Measurements from ENCODE around the gene CERS1.

Gene CERS1

DNA sequence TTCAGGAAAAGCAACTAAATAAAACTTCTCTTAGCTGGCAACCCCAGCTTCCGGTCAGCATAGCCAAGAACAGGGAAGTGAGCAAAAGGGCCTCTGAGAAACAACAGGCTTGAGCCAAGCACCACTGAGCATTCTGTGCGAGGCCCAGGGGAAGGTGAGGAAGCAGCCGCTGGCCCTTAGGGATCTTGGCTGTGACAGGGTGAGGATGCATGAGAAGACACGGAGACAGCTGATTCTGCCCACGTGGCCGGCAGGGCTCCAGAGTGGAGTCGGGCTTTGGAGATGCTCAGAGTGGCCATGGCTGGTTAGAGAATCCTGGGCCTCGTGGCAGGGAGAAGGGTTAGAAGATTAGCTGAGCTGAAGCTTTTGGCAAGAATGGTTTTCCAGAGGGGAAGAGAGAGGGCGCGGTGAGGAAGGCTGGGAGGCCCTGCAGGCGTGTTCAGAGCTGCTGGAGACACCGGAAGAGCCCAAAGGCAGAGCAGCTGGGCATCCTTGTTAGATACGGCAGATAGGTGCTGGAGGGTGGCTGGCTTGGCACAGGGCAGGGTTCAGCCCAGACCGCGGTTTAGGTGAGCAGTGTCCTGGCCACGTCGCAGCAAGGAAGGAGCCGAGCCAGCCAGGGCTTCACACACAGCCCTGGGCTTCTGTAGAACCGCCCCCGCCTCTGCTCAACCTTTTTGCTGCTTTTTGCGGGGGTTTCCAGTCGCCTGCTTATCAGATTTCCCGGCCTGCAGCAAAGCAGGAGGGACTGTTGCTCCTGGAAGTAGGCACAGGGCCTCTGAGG lies 46.9 kb downstream of the CERS1 start:
- H3K4me1 ChIP-seq (ENCODE audit: low read length), result peaks cover 29% of the 10 kb centered on the region
- peaks cover 73% of the 10 kb centered on the region for H3K36me3 ChIP-seq (replicated peaks; ENCODE audit: low read depth, low read length)
- H3K27ac ChIP-seq (ENCODE audit: low read length), result peak overlapping the region; percentile 46
- peak overlapping the region; percentile 62 for H3K4me2 ChIP-seq (ENCODE audit: low read length)
- H3K79me2 ChIP-seq (ENCODE audit: low read length), result peaks cover 80% of the 10 kb centered on the region
- no peaks in the 10 kb centered on the region for H3K9me3 ChIP-seq (ENCODE audit: insufficient read depth, low read length)
- H3K9ac ChIP-seq (ENCODE audit: low read length), result peak overlapping the region; percentile 23; the same call in 1 of the 2 replicates
- H3K4me3 ChIP-seq (ENCODE audit: low read length), result peak overlapping the region; percentile 20
- peaks cover 84% of the 10 kb centered on the region for H4K20me1 ChIP-seq (ENCODE audit: insufficient read depth, low read length)
- H3K27me3 ChIP-seq (ENCODE audit: low read depth, low read length), result no peaks in the 10 kb centered on the region
- H2AFZ ChIP-seq (ENCODE audit: low read depth, low read length), result no peak overlapping the region
- no peak for TF ChIP-seq EZH2phosphoT487 (IDR thresholded peaks at IDR 0.05; ENCODE audit: low read depth)
- TF ChIP-seq, protein P1, sequence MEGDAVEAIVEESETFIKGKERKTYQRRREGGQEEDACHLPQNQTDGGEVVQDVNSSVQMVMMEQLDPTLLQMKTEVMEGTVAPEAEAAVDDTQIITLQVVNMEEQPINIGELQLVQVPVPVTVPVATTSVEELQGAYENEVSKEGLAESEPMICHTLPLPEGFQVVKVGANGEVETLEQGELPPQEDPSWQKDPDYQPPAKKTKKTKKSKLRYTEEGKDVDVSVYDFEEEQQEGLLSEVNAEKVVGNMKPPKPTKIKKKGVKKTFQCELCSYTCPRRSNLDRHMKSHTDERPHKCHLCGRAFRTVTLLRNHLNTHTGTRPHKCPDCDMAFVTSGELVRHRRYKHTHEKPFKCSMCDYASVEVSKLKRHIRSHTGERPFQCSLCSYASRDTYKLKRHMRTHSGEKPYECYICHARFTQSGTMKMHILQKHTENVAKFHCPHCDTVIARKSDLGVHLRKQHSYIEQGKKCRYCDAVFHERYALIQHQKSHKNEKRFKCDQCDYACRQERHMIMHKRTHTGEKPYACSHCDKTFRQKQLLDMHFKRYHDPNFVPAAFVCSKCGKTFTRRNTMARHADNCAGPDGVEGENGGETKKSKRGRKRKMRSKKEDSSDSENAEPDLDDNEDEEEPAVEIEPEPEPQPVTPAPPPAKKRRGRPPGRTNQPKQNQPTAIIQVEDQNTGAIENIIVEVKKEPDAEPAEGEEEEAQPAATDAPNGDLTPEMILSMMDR (IDR thresholded peaks at IDR 0.05; ENCODE audit: low read depth, low read length), result no peak

DNA sequence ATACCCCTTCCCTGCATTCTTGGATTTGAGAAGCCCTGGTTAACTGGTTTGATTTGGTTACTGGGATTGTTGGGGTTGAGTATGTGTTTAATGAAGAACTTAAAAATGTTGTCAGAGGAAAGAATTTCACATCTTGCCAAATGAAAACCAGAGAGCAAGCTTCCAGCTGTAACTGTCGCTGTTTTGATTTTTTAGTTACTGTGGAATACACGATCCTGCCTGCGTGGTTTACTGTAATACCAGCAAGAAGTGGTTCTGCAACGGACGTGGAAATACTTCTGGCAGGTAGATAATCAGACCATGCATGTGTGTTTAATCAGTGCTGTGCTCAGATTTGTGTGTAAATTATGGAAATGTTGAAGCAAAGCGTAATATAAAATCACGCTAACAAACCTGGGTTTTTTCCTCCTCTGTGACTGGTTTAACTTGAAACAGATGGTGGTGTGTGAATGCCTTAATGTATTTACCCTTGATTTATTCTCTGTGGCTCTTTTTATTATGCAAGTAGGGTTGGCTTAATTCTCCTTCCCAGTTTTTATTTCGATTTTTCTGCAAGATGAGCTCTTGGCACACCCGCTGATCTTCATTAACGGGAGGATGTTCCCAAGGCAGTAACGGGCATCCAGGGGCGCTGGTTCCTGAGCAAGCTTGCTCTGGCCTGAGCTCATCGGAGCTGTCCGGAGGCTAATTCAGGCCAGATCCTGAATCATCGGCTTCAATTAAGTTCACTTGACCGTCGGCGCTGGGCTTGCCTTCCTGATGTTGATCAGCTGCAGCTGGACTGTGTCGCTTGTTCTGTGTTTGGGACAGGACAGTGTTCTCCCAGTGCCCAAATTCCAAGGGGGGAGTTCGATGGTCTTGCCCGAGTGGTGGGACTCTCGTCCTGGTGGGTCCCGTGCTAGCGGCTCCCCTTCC lies 48.2 kb downstream of the CERS1 start:
- H2AFZ ChIP-seq (ENCODE audit: low read depth, low read length), result no peak overlapping the region
- H3K27ac ChIP-seq (ENCODE audit: low read length), result no peak overlapping the region; the same call in 1 of the 2 replicates
- no peak overlapping the region for H3K4me3 ChIP-seq (ENCODE audit: low read length)
- H3K9ac ChIP-seq (ENCODE audit: low read length), result no peak overlapping the region
- H3K9me3 ChIP-seq (ENCODE audit: insufficient read depth, low read length), result no peaks in the 10 kb centered on the region
- peaks cover 32% of the 10 kb centered on the region for H3K4me1 ChIP-seq (ENCODE audit: low read length)
- H3K79me2 ChIP-seq (ENCODE audit: low read length), result peaks cover 93% of the 10 kb centered on the region
- peak overlapping the region; percentile 62 for H3K4me2 ChIP-seq (ENCODE audit: low read length)
- peaks cover 61% of the 10 kb centered on the region for H3K36me3 ChIP-seq (replicated peaks; ENCODE audit: low read depth, low read length)
- no peaks in the 10 kb centered on the region for H3K27me3 ChIP-seq (ENCODE audit: low read depth, low read length)
- TF ChIP-seq, protein P1 (IDR thresholded peaks at IDR 0.05; ENCODE audit: low read depth, low read length), result no peak
- no peak for TF ChIP-seq EZH2phosphoT487 (IDR thresholded peaks at IDR 0.05; ENCODE audit: low read depth)
- H4K20me1 ChIP-seq (ENCODE audit: insufficient read depth, low read length), result peaks cover 90% of the 10 kb centered on the region

DNA sequence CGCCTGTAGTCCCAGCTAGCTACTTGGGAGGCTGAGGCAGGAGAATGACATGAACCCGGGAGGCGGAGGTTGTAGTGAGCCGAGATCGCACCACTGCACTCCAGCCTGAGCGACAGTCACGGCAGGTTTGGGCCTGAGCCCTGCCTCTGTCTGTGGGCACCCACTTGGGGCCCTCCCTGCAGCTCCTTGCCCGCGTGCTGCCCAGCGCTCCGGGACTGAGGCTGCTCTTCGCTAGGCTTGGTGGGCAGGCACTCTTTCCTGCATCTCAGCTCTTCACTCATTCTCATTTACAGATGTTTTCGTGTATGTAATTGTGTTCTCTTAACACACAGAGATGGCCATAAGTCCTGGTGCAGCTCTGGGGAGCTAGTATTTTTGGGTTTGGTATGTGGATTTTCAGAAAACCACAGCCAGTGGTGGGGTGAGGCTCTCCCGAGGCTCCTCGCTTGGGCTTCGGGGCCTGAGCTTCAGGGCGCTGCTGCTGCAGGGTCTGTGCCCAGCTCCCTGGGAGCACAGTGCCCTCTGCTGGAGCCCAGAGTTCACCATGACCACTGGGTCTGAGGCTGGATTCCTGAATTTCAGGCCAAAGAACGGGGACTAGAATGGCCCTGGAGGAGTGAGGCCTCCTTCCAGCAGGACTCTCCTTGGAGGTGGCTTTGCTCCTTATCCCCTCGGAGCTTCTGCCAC lies 49.0 kb downstream of the CERS1 start:
- TF ChIP-seq, protein P1 (IDR thresholded peaks at IDR 0.05; ENCODE audit: low read depth, low read length), result peak; percentile 94
- TF ChIP-seq EZH2phosphoT487 (IDR thresholded peaks at IDR 0.05; ENCODE audit: low read depth), result no peak
- Histone ChIP-seq H3K27ac (ENCODE audit: low read length) (no peak overlapping the region), H2AFZ (ENCODE audit: low read depth, low read length) (no peak overlapping the region), H3K9ac (ENCODE audit: low read length) (no peak overlapping the region), H3K36me3 (replicated peaks; ENCODE audit: low read depth, low read length) (peaks cover 55% of the 10 kb centered on the region), H3K27me3 (ENCODE audit: low read depth, low read length) (no peaks in the 10 kb centered on the region), H3K79me2 (ENCODE audit: low read length) (peaks cover 100% of the 10 kb centered on the region), H3K4me1 (ENCODE audit: low read length) (peaks cover 32% of the 10 kb centered on the region), H4K20me1 (ENCODE audit: insufficient read depth, low read length) (peaks cover 98% of the 10 kb centered on the region), H3K4me3 (ENCODE audit: low read length) (no peak overlapping the region), H3K9me3 (ENCODE audit: insufficient read depth, low read length) (no peaks in the 10 kb centered on the region), H3K4me2 (ENCODE audit: low read length) (no peak overlapping the region)
